Stimulated activated CD8-positive, alpha-beta memory T cell treated with anti-CD3 and anti-CD28 coated beads, Interleukin-12 subunit alpha, Interleukin-12 subunit beta, amount 100 ng/mL, for 1 hour (primary cell): ENCODE measurements around the gene CD79B.
A peak's percentile ranks its signal among the peaks of the same experiment; 100 is the strongest.

Source experiments
- DNase-seq: peaks from one replicate; pipeline ENCODE4 v3.0.0-alpha.2; 2020; ENCODE audit warnings: low read depth

Gene CD79B

DNA sequence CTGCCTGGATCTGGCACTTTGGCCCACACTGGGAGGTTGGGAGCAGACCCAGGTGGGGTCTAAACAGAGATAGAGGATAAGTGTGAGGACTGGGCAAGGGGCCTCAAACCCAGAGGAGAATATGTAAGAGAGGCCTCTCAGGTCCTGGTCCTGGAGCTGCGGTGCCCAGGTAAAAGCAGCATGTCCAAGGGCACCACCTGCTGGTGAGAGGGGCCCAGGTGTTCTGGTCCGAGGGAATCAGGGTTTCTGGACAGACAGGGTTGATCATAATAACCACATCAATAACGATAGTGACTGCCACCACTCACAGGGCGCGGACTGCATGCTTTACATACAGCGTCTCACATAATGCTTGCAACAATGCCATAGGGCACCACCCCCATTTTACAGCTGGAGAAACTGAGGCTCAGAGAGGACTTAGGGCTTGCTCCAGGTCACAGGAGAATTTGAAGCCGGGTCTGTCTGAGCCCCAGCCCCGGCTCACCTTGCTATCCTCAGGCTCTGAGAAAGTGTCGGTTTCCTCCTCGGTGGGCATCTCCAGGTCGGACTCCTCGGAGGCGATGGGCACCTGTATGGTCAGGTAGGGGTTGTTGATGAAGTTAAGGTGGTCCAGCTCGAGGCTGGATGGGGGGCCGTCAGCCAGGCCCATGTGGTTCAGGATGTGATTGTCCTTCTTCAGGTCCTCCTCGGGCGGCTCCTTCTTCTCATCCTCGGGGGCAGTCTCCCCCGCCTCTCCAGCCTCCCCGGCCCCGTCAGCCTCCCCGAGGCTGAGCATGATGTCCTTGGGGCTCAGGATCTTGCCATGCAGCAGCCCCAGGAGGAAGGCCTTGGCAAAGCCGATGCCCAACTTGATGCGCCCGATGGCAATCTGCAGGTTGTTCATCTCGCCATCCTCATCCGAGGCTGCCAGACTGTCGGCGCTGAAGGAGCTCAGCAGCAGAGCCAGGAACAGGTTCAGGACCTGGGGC lies 19.1 kb upstream of the CD79B start:
- DNase-seq: no peak

DNA sequence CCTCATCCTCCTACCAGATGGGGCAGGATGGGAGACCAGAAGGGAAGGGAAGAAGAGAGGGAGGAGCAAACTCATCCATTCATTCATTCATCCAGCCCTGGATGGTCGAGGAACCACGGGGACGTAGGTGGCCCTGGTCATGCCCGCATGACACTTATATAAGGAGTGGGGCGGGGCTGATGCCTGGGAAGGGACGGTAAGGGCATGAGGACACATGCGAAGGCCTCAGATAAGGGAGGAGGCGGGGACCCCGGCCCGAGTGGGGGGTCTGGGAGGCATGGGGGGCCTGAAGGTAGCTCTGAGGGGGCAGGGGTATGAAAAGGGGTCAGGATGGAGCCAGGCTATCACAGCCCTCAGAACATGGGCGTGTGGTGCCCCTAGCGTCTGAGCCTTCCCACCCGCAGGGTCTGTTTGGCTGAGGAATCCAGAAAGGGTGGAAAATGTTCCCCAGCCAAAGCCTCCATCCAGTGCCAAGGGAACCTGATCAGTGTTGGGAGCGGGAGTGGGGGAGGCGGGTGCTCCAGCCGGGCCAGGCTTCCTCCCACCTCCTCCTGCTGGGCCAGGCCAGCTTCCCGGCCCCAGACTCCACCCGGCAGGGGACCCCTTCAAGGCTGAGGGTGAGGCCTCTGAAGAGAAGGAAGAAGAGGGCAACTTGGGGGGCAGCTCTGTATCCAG lies 17.6 kb upstream of the CD79B start:
- DNase-seq: no peak

DNA sequence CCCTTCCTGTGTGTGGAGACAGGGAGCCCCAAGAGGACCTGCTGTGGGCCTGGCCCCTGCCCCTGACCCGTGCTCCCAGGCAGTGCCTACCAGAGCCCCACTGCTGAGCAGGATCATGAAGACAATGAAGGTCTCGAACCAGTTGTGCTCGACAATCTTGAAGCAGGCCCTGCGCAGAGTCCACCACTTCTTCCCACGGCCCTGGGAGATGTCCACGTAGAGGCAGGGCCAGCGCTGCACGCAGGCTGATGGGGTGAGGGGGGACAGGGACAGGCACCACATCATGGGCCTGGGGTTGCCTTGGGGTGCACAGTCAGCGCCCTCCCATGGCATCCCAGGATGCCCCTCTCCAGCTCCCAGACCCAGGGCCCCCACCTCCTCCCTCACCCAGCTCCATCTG lies 16.4 kb upstream of the CD79B start:
- DNase-seq: no peak

DNA sequence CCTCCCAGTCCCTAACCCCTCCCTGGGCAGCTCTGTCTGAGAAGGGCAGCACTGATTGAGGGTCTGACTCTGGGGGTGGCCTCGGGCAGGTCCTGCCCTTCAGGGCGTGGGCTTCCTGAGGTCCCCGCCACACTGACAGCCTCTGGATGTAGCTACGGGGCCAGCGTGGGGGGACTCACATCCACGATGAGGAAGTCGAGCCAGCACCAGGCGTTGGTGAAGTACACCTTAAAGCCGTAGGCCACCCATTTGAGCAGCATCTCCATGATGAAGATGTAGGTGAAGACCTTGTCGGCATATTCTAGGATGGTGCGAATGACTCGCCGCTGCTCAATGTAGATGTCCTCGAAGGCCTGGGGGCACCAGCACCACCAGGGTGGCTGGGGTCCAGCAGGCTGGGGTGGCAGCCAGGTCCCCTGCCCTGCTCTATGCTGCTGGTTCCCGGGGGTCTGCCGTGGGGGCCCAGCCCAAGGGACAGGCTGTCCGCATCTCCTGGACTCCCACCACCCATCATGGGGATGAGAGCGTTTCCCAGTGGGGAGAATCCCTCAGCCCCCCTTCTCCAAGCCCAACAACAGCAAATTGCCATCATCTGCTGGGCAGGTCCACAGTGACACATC lies 15.7 kb upstream of the CD79B start:
- no peak for DNase-seq

DNA sequence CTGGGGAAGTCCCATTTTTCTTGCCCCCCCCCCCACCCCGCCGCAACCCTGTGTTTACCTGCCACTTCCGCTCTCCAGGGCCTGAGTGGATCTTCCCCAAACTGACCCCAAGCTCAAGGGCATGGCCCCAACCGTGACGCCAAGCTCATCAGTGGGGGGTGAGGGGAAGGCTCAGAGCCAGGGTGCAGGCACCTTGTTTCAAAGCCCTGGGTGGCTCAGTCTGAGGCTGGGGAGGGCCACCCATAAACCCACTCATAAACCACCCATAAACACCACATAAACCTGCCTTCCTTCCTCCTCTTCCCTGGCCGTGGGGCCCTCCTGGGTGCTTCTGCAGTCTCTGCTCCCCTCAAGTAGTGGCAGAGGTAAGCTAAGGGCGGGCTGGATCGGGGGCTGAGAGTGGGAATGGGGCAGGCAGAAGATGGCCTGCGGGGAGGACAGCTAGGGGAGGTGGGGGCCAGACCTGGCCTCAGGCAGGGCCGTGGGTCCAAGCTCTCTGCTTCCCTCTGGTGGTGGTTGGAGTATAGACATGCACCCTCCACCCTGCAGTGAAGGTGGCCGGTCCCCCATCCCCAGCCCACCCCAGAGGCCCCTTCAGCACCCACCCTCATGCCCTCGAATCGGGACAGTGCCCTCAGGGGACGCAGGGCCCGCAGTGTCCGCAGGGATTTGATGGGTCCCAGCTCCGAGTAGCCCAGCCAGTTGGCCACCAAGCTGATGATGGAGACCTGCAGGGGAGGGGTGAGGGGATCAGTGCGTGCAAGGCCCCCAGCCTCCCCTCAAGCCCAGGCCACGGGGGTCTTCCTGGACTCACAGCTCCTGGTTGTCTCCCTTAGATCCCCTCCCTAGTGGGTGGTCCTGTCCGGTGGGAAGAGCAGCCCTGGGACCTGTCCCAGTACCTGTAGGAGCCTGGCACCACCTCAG lies 14.6 kb upstream of the CD79B start:
- DNase-seq: peak; percentile 33

DNA sequence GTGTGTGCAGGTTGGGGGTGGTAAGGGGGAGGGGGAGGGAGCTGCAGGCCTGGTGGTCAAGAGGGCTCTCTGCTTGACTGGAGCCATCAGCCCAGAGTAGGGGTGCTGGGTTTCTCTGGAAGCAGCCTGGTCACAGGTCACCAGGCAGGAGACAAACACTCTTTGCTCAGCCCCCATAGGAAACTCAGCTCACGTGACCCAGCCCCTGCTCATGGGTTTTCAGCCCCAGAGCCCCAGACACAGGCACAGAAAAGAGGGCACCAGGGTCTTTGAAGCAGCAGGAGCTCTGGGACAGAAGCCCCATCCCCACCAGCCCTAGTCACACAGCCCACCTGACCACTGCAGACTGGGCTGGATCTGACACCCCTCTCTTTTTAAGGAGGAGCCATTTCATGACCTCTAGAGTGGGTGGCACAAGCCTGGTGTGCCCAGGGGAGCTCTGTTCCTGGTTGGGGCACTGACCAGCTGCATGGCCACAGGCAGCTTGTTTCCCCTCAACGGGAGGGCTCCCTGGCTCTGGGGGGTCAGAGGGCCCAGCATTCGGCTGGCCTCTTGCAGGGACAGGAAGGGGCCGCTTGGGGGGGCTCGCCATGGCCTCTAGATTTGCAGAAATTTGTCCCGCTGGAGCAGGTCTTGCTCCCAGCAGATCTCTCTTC lies 13.8 kb upstream of the CD79B start:
- no peak for DNase-seq

DNA sequence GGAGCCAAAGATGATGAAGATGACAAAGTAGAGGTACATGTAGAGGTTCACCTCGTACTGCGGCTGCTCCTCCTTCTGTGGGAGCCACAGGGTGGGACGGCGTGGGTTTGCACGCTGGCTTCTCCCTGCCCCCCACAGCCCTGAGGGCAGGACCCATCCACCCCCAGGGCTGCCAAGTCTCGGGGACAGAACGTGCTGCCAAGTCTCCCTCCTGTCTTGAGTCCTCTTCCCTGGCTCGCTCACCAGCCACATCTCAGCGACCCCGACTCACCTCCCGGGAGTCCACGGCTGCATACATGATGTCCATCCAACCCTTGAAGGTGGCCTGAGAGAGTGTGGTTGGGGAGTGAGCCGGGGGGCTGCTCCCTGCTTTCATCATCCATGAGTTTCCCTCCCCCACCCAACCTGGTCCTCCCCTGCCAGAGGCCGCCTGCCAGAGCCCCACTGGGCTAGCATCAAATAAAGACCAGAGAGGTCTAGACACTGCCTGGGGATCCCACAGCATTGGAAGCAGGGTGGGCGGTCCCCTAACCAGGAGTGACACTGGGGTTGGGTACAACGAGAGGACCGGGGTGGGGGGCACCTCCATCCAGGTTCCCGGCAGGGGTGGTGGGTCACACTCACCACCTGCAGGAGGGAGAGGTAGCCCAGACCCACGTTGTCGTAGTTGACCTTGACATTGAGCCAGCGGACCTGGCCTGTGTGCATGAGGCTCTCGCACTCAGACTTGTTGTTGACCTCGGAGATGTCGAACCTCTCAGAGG lies 12.8 kb upstream of the CD79B start:
- DNase-seq: no peak

DNA sequence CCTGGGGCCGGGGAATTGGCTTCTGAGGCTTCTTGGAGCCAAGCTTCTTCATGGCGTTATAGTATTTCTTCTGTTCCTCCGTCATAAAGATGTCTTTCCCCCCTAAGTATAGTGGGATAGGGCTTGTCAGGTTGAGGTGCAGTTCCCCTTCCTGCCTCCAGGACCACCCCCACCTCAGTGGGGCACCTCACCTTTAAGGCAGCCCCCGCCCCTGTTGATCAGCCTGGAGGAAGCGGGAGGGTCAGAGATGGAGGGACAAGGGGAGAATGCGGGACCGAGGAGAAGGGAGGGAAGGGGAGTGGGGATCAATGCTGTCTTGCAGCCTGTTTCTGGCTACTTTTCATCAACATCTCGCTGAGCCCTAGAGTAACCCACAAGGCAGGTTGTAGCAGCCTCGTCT lies 11.6 kb upstream of the CD79B start:
- no peak for DNase-seq

DNA sequence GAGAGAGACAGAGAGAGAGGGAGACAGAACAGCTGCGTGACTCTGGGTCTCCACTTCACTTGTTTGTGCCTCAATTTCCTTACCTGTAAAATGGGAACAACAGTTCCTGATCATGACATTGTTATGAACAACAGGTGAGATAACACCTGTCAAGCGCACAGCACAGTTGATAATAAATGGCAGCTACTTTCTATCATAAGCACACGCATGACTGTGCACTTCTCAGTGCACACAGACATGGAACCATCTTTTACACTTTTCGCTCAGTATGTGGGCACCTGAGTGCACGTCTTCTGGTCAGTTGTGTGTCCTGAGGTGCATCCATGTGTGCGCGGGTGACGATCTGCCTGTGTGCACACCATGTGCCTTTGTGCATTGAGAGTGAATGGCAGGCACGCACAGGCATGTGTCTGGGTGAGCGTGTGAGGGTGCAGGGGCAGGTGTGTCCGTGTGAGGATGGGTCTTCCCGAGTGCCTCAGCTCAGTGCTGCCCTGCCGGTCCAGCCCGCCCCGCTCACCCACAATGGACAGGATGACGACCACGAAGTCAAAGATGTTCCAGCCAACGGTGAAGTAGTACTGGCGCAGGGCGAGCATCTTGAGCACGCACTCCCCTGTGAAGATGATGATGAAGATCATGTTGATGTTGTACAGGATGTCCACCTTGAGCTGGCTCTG lies 10.3 kb upstream of the CD79B start:
- DNase-seq: no peak

DNA sequence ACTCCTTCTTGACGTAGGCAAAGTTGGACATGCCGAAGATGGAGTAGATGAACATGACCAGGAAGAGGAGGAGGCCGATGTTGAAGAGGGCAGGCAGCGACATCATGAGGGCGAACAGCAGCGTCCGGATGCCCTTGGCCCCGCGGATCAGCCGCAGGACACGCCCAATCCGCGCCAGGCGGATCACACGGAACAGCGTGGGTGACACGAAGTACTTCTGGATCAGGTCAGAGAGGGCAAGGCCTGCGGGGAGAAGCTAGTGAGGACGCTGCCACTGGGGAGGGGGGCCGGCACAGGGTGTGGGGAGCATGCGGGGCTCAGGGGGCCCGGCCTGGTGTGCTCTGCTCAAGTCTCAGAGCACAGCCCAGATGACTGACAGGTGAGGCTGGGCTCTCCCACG lies 9.6 kb upstream of the CD79B start:
- DNase-seq: no peak

DNA sequence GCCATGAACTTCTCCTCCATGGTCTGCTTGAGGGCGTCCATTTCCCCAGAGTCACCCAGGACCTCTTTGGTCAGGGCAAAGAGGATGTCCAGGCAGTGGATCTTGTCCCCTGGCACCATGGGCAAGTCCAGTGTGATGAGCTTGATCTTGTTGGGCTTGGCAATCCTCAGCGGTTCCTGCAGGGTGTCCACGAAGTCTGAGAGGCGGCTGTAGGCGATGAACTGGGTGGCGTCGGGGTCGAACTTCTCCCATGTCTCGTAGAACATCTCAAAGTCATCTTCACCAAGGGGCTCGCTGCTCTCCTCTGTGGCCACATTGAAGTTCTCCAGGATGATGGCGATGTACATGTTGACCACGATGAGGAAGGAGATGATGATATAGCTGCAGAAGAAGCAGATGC lies 9.0 kb upstream of the CD79B start:
- DNase-seq: no peak

DNA sequence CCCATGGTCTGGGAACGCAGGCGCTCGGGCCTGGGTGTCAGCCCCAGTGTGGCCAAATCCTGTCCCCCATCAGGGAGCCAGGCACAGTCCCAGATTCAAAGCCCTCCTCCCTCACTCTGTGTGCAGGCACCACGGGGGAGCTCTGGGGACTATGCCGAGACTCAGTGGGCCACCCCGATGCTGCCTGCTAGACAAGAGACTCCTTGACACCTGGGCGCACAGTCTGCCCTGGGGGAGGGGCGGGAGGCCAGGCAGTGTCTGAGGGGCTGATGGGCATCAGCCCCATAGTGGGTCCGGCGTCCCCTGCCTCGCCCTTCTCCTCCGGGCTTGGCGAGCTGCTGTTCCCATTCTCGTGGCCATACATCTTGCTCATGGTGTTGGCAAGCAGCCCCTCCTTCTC lies 8.5 kb upstream of the CD79B start:
- no peak for DNase-seq

DNA sequence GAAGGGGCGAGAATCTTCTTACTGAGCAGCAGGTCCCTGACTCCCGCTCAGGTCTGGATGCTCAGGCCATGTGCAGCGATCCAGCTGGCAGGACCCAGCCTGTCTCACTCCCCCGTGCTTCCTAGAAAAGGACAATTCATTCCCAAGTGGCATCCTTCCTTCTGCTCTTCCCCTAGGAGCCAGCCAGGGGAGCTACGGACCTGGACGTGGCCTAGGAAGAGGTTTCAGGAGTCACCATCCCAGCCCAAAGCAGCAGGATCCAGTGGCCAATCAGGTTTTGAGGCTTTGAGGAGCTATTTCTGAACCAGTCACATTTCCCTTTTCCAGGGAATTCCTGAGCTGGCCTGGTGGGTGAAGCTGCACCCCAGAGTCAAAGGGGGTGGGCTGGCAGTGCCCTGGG lies 7.8 kb upstream of the CD79B start:
- DNase-seq: no peak

DNA sequence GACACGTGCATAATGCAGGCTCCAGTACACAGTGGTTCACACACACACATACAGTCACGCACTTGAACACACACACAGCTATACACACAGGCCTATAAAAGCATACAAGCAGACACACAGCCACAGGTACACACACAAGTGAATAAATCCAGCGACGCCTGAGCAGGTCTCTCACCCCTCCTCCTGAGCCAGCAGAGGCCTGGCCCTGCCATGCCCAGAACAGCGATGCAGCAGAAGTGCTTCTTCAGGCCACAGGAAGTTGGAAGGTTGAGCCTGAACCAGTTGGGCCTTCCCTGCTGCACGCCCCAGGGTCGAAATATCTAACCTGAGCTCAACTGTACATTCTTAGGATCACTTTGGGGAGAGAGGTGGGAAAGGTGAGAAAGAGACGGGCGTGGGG lies 7.3 kb upstream of the CD79B start:
- DNase-seq: no peak

DNA sequence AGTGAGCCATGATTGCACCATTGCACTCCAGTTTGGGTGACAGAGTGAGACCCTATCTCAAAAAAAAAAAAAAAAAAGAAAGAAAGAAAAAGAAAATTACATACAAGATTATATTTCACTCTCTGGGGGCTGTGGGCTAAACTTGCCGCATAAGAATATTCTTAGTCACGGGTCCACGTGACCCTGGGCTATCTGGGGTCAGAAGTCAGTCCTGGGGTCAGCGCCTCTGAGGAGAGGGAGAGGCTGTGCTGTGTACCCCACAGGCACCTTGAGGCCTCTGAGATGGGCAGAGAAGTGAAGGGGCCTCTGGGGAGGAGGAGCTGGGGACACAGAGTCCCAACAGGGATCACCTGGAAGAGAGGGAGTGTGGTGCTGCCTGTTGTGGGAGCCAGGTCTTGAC lies 5.8 kb upstream of the CD79B start:
- DNase-seq: no peak

DNA sequence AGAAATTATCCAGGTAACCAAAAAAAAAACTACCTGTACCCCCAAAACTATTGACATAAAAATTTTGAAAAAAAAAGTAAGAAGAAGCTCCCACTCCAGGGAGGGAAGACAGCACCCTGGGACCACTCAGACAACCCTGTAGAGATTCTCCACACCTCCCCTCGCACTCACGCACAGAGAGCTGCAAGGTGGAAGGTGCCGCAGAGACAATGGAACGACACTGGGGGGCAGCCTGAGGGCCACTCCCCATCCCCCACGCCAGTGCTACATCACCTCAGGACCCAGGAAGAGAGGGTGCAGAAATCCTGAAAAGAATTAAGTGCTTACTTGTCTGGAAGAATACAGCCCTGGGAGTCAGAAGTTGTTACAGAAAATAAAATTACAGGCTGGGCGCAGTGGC lies 5.2 kb upstream of the CD79B start:
- no peak for DNase-seq

DNA sequence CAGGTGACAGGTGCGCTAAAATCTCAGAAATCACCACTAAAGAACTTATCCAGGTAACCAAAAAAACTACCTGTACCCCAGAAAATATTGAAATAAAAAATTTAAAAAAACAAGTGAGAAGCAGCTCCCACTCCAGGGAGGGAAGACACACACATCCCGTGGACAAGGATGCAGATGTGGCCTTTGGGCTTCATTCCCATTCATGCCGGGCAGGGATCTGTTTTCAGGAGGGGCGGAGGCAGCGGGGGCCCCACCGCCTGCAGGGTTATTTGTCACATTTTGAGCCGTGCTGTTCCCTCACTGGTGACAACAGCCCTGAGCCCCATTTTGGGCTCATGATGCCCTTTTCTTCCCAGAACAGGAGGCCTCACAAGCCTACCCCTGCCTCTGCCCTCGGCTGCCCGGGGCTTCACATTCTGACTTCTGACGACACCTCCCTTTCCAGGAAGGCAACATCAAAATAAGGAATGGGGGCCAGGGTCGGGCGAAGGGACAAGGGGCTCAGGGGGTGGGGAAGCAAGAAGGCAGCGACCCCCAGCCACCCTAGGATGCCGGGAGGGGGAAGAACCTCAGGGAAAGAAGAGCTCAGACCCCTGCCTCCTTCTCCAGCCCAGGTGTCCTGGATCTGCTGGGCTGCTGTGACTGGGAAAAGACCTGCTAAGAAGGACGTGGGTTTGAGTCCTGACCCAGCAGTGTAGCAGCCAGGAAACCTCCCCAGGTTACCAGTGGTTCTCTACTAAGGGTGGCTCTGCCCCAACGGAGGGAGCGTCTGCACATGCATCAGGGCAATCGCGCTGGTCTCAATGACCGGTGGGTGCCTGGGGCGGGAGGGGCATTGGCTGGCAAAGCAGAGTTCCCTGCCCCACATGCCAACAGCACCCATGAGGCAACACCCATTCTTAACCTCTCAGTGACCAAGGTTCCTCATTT lies 2.3 kb upstream of the CD79B start:
- no peak for DNase-seq

DNA sequence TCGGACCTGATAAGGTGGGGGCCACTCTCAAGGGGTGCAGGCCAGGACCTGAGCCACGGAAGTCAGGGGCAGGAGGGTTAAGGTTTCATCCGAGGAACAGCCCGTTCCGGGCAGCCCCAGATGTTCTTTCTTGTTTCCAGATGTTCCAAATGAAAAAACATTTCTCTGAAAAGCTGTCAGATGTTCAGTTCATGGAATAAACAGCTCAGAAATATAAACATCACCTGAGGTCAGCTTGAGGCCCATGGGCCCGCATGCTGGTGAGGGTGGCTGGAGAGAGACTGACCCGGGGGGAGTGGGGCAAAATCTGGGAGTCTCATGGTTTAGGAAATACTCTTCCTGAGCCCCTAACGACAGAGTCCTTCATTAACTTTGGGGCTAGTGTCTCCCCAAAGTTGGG lies 1.5 kb upstream of the CD79B start:
- DNase-seq: no peak

DNA sequence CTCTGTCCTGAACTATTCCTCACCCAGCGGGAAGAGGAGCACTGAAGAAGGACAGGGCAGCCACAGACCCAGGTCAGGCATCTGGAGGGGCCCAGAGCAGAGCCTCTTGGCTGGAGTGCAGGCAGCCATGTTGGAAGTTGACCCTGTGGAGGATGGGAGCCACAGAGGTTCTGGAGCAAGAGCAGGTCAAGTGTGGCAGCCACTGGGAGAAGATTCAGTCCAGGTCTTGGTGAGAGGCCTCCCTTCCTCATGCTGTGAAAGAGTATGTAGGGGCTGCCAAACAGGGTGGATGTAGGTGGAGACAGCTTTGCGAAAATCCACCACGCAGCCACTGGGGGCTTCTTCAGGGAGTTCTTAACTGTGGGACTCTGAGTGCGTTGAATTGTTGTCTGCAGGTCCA lies 590 bp upstream of the CD79B start:
- no peak for DNase-seq
